ENCODE data around the gene KSR1. TPM values are rescaled to one million over a fixed set of nuclear protein-coding genes. Genes with fewer than 3 reads are reported as not detected.

Gene KSR1
- total RNA-seq, 2 experiments from 2014 or later = 19.4 to 25.3 TPM

DNA sequence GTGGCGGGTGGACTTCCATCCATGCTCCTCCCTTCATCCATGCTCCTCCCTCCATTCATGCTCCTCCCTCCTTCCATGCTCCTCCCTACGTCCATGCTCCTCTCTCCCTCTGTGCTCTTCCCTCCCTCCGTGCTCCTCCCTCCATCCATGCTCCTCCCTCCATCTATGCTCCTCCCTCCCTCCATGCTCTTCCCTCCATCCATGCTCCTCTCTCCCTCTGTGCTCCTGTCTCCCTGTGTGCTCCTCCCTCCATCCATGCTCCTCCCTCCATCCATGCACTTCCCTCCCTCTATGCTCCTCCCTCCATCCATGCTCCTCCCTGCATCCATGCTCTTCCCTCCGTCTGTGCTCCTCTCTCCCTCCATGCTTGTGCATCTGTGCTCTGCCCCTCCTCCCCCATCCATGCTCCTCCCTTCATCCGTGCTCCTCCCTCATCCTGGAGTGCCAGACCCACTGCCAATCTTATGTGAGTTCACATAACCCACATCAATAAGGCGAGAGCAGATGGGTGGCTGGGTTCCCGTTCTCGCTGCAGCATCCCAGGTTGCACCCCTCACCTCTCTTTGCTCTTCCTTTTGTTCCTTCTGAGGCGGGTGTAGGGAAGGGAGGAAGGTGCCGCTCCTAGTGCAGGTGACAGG, 22.8 kb downstream of the KSR1 start:
- ATAC-seq (ENCODE audit: poor library complexity) = no peak
- H3K4me1 Mint-ChIP-seq (ENCODE audit: low read depth) = peaks cover 63% of the 10 kb centered on the region
- H3K4me3 Mint-ChIP-seq = no peak overlapping the region

DNA sequence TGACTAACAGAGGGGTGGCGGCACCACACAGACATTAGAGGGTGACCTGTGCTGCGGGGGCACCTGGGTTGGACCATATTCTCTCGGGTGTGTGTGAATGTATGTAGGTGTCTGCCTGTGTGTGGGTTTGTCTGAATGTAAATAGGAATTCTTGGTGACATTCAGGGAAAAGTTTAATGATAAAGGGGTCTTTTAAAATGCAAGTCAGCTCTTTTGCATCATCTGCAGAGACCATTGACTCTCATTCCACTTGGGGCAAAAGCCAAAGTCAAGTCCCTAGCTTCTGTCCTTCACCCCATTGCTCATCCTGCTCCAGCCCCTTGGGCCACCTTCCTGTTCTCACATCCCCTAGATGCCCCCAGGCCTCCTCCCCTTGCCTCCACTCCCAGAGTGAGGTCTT, 23.6 kb downstream of the KSR1 start:
- DNase-seq (no peak), ATAC-seq (ENCODE audit: poor library complexity) (no peak)
- H3K27me3 Mint-ChIP-seq = no peaks in the 10 kb centered on the region
- Histone ChIP-seq H3K4me1 (ENCODE audit: insufficient read depth, low read length) (peaks cover 53% of the 10 kb centered on the region), H3K9me3 (ENCODE audit: control insufficient read depth in 1 of 2, insufficient read depth in 1 of 2, low read length in 2 of 2) (no peaks in the 10 kb centered on the region), H3K4me3 (ENCODE audit: low read length) (no peak overlapping the region), H3K27ac (ENCODE audit: low read depth in 1 of 2, low read length in 2 of 2) (no peak overlapping the region), H3K36me3 (ENCODE audit: insufficient read depth, low read length) (no peaks in the 10 kb centered on the region), H3K27me3 (ENCODE audit: control insufficient read depth in 1 of 2, insufficient read depth in 2 of 2, low read length in 2 of 2) (no peaks in the 10 kb centered on the region)
- intact Hi-C loops (cut with DNase I, micrococcal nuclease) = loop anchor here in 1 of 2 experiments (10.0 kb wide), 1 partner anchor 55 kb away; no protein-coding TSS in a partner anchor
- CTCF ChIA-PET = interaction anchor here (2.6 kb wide), 1 partner anchor 21 kb away, joined by 6 read pairs; no protein-coding TSS in a partner anchor
- H3K9me3 Mint-ChIP-seq = no peaks in the 10 kb centered on the region
- TF ChIP-seq, protein P1, sequence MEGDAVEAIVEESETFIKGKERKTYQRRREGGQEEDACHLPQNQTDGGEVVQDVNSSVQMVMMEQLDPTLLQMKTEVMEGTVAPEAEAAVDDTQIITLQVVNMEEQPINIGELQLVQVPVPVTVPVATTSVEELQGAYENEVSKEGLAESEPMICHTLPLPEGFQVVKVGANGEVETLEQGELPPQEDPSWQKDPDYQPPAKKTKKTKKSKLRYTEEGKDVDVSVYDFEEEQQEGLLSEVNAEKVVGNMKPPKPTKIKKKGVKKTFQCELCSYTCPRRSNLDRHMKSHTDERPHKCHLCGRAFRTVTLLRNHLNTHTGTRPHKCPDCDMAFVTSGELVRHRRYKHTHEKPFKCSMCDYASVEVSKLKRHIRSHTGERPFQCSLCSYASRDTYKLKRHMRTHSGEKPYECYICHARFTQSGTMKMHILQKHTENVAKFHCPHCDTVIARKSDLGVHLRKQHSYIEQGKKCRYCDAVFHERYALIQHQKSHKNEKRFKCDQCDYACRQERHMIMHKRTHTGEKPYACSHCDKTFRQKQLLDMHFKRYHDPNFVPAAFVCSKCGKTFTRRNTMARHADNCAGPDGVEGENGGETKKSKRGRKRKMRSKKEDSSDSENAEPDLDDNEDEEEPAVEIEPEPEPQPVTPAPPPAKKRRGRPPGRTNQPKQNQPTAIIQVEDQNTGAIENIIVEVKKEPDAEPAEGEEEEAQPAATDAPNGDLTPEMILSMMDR (IDR thresholded peaks at IDR 0.05) = no peak
- no peaks in the 10 kb centered on the region for H3K36me3 Mint-ChIP-seq (ENCODE audit: low read depth)
- POLR2A ChIA-PET = no interaction called here
- H3K27ac Mint-ChIP-seq = no peak overlapping the region
- no peak overlapping the region for H3K4me3 Mint-ChIP-seq
- peaks cover 55% of the 10 kb centered on the region for H3K4me1 Mint-ChIP-seq (ENCODE audit: low read depth)

More for the DNA sequence above, 22.8 kb downstream of the KSR1 start:
- Mint-ChIP-seq H3K27me3 (no peaks in the 10 kb centered on the region), H3K36me3 (ENCODE audit: low read depth) (no peaks in the 10 kb centered on the region), H3K9me3 (no peaks in the 10 kb centered on the region), H3K27ac (no peak overlapping the region)
- CTCF ChIA-PET = no interaction called here
- Histone ChIP-seq H3K4me3 (ENCODE audit: low read length) (no peak overlapping the region), H3K4me1 (ENCODE audit: insufficient read depth, low read length) (peaks cover 61% of the 10 kb centered on the region), H3K27ac (ENCODE audit: low read depth in 1 of 2, low read length in 2 of 2) (no peak overlapping the region), H3K27me3 (ENCODE audit: control insufficient read depth in 1 of 2, insufficient read depth in 2 of 2, low read length in 2 of 2) (no peaks in the 10 kb centered on the region), H3K9me3 (ENCODE audit: control insufficient read depth in 1 of 2, insufficient read depth in 1 of 2, low read length in 2 of 2) (no peaks in the 10 kb centered on the region), H3K36me3 (ENCODE audit: insufficient read depth, low read length) (no peaks in the 10 kb centered on the region)
- intact Hi-C loops (cut with DNase I, micrococcal nuclease) = no loop called here
- TF ChIP-seq, protein P1 (IDR thresholded peaks at IDR 0.05) = no peak
- no peak for DNase-seq
- POLR2A ChIA-PET = no interaction called here

DNA sequence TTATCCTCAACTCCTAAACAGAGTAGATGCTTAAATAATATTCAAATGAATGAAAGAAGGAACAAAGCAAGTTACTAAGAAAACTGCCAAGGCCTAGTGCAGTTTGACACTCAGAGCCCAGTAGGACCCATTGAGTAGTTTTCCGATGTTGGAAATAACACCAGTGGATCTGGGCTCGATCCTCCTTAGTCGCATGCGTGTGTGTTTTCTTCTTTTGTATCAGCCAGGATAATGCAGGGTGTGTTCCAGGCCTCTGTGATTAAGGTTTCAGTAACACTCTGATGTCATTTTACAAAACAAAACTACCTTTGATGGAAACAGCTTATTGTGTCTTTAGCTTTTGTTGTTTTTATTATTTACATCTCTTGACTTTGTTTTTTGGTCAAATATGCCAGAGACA, 24.5 kb downstream of the KSR1 start:
- CTCF ChIA-PET = interaction anchor here (1.0 to 2.6 kb wide), 3 partner anchors 8 to 25 kb away, joined by 3 to 6 read pairs (median 6); partner anchors contain the start of gene KSR1
- Mint-ChIP-seq H3K9me3 (no peaks in the 10 kb centered on the region), H3K4me1 (ENCODE audit: low read depth) (peaks cover 47% of the 10 kb centered on the region), H3K4me3 (no peak overlapping the region), H3K27me3 (no peaks in the 10 kb centered on the region), H3K27ac (peak overlapping the region; percentile 79), H3K36me3 (ENCODE audit: low read depth) (no peaks in the 10 kb centered on the region)
- Histone ChIP-seq H3K9me3 (ENCODE audit: control insufficient read depth in 1 of 2, insufficient read depth in 1 of 2, low read length in 2 of 2) (no peaks in the 10 kb centered on the region), H3K4me3 (ENCODE audit: low read length) (no peak overlapping the region), H3K4me1 (ENCODE audit: insufficient read depth, low read length) (peaks cover 44% of the 10 kb centered on the region), H3K27me3 (ENCODE audit: control insufficient read depth in 1 of 2, insufficient read depth in 2 of 2, low read length in 2 of 2) (no peaks in the 10 kb centered on the region), H3K36me3 (ENCODE audit: insufficient read depth, low read length) (no peaks in the 10 kb centered on the region), H3K27ac (ENCODE audit: low read depth in 1 of 2, low read length in 2 of 2) (no peak overlapping the region)
- POLR2A ChIA-PET = interaction anchor here (1.2 kb wide), 2 partner anchors 25 to 187 kb away, joined by 3 to 4 read pairs; partner anchors contain the start of gene WSB1
- no peak for ATAC-seq (ENCODE audit: poor library complexity)
- DNase-seq = no peak
- intact Hi-C loops (cut with DNase I, micrococcal nuclease) = loop anchor here in 1 of 2 experiments (10.0 kb wide), 1 partner anchor 54 kb away; no protein-coding TSS in a partner anchor
- TF ChIP-seq, protein P1 (IDR thresholded peaks at IDR 0.05) = no peak
